H1 (cell line): ENCODE measurements around the gene CRHR2. TPM values are rescaled to one million over a fixed set of nuclear protein-coding genes. Genes with fewer than 3 reads are reported as not detected.

Experiments
- CTCF ChIA-PET: fragments of 300-600 bp; sonication (Branson Sonifier 250); formaldehyde crosslinking; loops from one replicate; lab custom pipeline; 2021; ENCODE audit not compliant: partially characterized antibody; lab: Charles Lee
- POLR2A ChIA-PET: fragments of 300-600 bp; sonication (Branson Sonifier 250); formaldehyde crosslinking; loops from one replicate; lab custom pipeline; 2021; ENCODE audit warnings: inconsistent platforms; ENCODE audit not compliant: partially characterized antibody; lab: Charles Lee
- DNase-seq, 2 experiments: peaks; one replicate each; pipeline versions ENCODE4 v3.0.0 to v3.0.0-alpha.2; 2010 to 2022; ENCODE audit warnings: low spot score in 2 of 2, low read depth in 1 of 2, mixed read lengths in 1 of 2
- FAIRE-seq: peaks from 2 replicates; lab custom pipeline; 2011; peaks lifted over from hg19 to GRCh38; lab: Jason Lieb, UNC
- H2AFZ ChIP-seq: 2 replicates; pipeline ENCODE4 v1.8.1; 2012; ENCODE audit warnings: low read length, inconsistent platforms
- H2AK5ac ChIP-seq: 2 replicates; pipeline ENCODE4 v1.6.1; 2013; ENCODE audit warnings: low read depth, low read length
- H2BK120ac ChIP-seq: replicated peaks from 2 replicates; pipeline ENCODE3; 2013; ENCODE audit warnings: low read depth, low read length, inconsistent platforms
- H2BK12ac ChIP-seq: 2 replicates; pipeline ENCODE4 v1.6.1; 2013; ENCODE audit warnings: low read depth, low read length
- H2BK15ac ChIP-seq: 2 replicates; pipeline ENCODE4 v1.6.1; 2013; ENCODE audit warnings: low read length
- H2BK20ac ChIP-seq: 2 replicates; pipeline ENCODE4 v1.6.1; 2013; ENCODE audit warnings: low read length
- H2BK5ac ChIP-seq: 2 replicates; pipeline ENCODE4 v1.6.1; 2013; ENCODE audit warnings: low read depth, low read length
- H3K14ac ChIP-seq: 2 replicates; pipeline ENCODE4 v1.6.1; 2013; ENCODE audit warnings: inconsistent platforms; ENCODE audit not compliant: insufficient read length
- H3K18ac ChIP-seq: 2 replicates; pipeline ENCODE4 v1.6.1; 2013; ENCODE audit warnings: low read length; ENCODE audit errors: extremely low read depth
- H3K23ac ChIP-seq: 2 replicates; pipeline ENCODE4 v1.6.1; 2013; ENCODE audit warnings: inconsistent platforms; ENCODE audit not compliant: insufficient read length
- H3K23me2 ChIP-seq: 2 replicates; pipeline ENCODE4 v1.6.1; 2013; ENCODE audit warnings: low read depth, low read length
- H3K27ac ChIP-seq: 2 replicates; pipeline ENCODE4 v1.6.1; 2011; ENCODE audit warnings: low read depth, low read length, inconsistent platforms
- H3K27me3 ChIP-seq, 4 experiments: replicated peaks in 1 of 4; 1 replicate in 1 of 4; 2 replicates in 3 of 4; pipeline versions ENCODE4 v1.6.1 to v1.8.1; 2011 to 2013; ENCODE audit warnings: low read length in 3 of 4, mild to moderate bottlenecking in 3 of 4, inconsistent platforms in 2 of 4, mixed read lengths in 2 of 4, moderate library complexity in 1 of 4; ENCODE audit not compliant: control insufficient read depth in 3 of 4, insufficient read depth in 3 of 4; ENCODE audit errors: extremely low read depth in 1 of 4
- H3K36me3 ChIP-seq, 4 experiments: 2 replicates each; pipeline versions ENCODE4 v1.6.1 to v1.8.1; 2011 to 2013; ENCODE audit warnings: mild to moderate bottlenecking in 4 of 4, low read length in 3 of 4, moderate library complexity in 2 of 4, control low read depth in 1 of 4, inconsistent platforms in 1 of 4; ENCODE audit not compliant: insufficient read depth in 4 of 4, control insufficient read depth in 2 of 4
- H3K4ac ChIP-seq: replicated peaks from 2 replicates; pipeline ENCODE3; 2013; ENCODE audit warnings: low read length, low read depth, mixed read lengths, inconsistent platforms; ENCODE audit not compliant: insufficient read length
- H3K4me1 ChIP-seq, 4 experiments: replicated peaks in 1 of 4; 1 replicate in 1 of 4; 2 replicates in 3 of 4; pipeline versions ENCODE4 v1.6.1 to v1.8.1; 2011 to 2013; ENCODE audit warnings: low read length in 3 of 4, inconsistent platforms in 2 of 4, mixed read lengths in 1 of 4; ENCODE audit not compliant: insufficient read depth in 4 of 4, control insufficient read depth in 3 of 4
- H3K4me2 ChIP-seq, 2 experiments: 2 replicates each; pipeline versions ENCODE4 v1.6.1 to v1.8.1; 2011 to 2013; ENCODE audit warnings: low read depth in 2 of 2, low read length in 2 of 2, control low read depth in 1 of 2, inconsistent platforms in 1 of 2, mild to moderate bottlenecking in 1 of 2; ENCODE audit not compliant: insufficient read depth in 1 of 2
- H3K4me3 ChIP-seq, 4 experiments: fragments of 200-600, 300-600 bp in 1 of 4; sonication (generic), shearing (Covaris generic), sonication (Bioruptor Twin) in 1 of 4; 2 replicates each; pipeline versions ENCODE4 v1.5.1 to v1.8.1; 2011 to 2016; ENCODE audit warnings: low read length in 4 of 4, low read depth in 3 of 4, control low read depth in 2 of 4, inconsistent platforms in 2 of 4, mild to moderate bottlenecking in 2 of 4, mixed read lengths in 1 of 4, moderate library complexity in 1 of 4; ENCODE audit not compliant: insufficient read depth in 2 of 4; ENCODE audit errors: extremely low read depth in 1 of 4
- H3K56ac ChIP-seq: replicated peaks from 2 replicates; pipeline ENCODE3; 2013; ENCODE audit warnings: low read depth, mild to moderate bottlenecking, mixed read lengths, low read length, inconsistent platforms; ENCODE audit not compliant: insufficient read length
- H3K79me1 ChIP-seq: 2 replicates; pipeline ENCODE4 v1.6.1; 2013; ENCODE audit warnings: low read depth, low read length, control low read depth
- H3K79me2 ChIP-seq, 2 experiments: 2 replicates each; pipeline versions ENCODE4 v1.6.1 to v1.8.1; 2012 to 2013; ENCODE audit warnings: low read length in 2 of 2, mild to moderate bottlenecking in 2 of 2, inconsistent platforms in 1 of 2; ENCODE audit not compliant: insufficient read depth in 2 of 2, control insufficient read depth in 1 of 2
- H3K9ac ChIP-seq, 4 experiments: replicated peaks in 1 of 4; 1 replicate in 1 of 4; 2 replicates in 3 of 4; pipeline versions ENCODE4 v1.6.1 to v1.8.1; 2011 to 2013; ENCODE audit warnings: low read depth in 3 of 4, low read length in 3 of 4, control low read depth in 2 of 4, mild to moderate bottlenecking in 2 of 4, moderate library complexity in 2 of 4, inconsistent platforms in 1 of 4; ENCODE audit errors: extremely low read depth in 1 of 4
- H3K9me3 ChIP-seq, 2 experiments: 2 replicates each; pipeline versions ENCODE4 v1.6.1 to v1.8.1; 2012 to 2013; ENCODE audit warnings: mild to moderate bottlenecking in 2 of 2, moderate library complexity in 2 of 2, control low read depth in 1 of 2, inconsistent platforms in 1 of 2, low read depth in 1 of 2, low read length in 1 of 2, mixed read lengths in 1 of 2; ENCODE audit not compliant: insufficient read depth in 2 of 2
- H4K20me1 ChIP-seq, 2 experiments: replicated peaks in 1 of 2; 2 replicates each; pipeline versions ENCODE3 to v1.8.1; 2011 to 2013; ENCODE audit warnings: inconsistent platforms in 2 of 2, low read length in 2 of 2, mild to moderate bottlenecking in 1 of 2; ENCODE audit not compliant: insufficient read depth in 2 of 2, control insufficient read depth in 1 of 2
- H4K5ac ChIP-seq: 2 replicates; pipeline ENCODE4 v1.6.1; 2013; ENCODE audit warnings: low read length, low read depth, mixed read lengths, inconsistent platforms; ENCODE audit not compliant: insufficient read length
- H4K8ac ChIP-seq: 2 replicates; pipeline ENCODE4 v1.8.0; 2013; ENCODE audit warnings: mild to moderate bottlenecking, moderate library complexity, low read length, inconsistent platforms; ENCODE audit not compliant: insufficient read depth; ENCODE audit errors: extremely low read depth
- H4K91ac ChIP-seq: replicated peaks from 2 replicates; pipeline ENCODE3; 2013; ENCODE audit warnings: low read length, mixed read lengths, inconsistent platforms; ENCODE audit not compliant: insufficient read length
- ATF2 ChIP-seq: IDR thresholded peaks from 2 replicates; pipeline ENCODE4 v1.6.1; 2012; ENCODE audit warnings: low read length, inconsistent platforms
- BCL11A ChIP-seq, 2 experiments: IDR thresholded peaks; one replicate each; pipeline ENCODE4 v1.6.1; 2011; ENCODE audit warnings: low read depth in 2 of 2, low read length in 2 of 2, mild to moderate bottlenecking in 2 of 2
- CTBP2 ChIP-seq: IDR thresholded peaks from 2 replicates; pipeline ENCODE4 v1.7.0; 2011; ENCODE audit warnings: borderline replicate concordance, mild to moderate bottlenecking, moderate library complexity, mixed read lengths, low read length; ENCODE audit not compliant: insufficient read depth, insufficient read length
- E2F6 ChIP-seq: IDR thresholded peaks from 2 replicates; pipeline ENCODE4 v1.6.1; 2012; ENCODE audit warnings: inconsistent platforms
- FOSL1 ChIP-seq: IDR thresholded peaks from 2 replicates; pipeline ENCODE4 v1.6.1; 2011; ENCODE audit warnings: mild to moderate bottlenecking, low read depth, low read length, moderate library complexity; ENCODE audit not compliant: insufficient read depth
- GTF2F1 ChIP-seq: IDR thresholded peaks from 2 replicates; pipeline ENCODE4 v1.6.1; 2012; ENCODE audit warnings: low read depth, low read length, improper control_type of control experiment, borderline replicate concordance
- NANOG ChIP-seq: IDR thresholded peaks from 2 replicates; pipeline ENCODE4 v1.6.1; 2011; ENCODE audit warnings: low read length, low read depth, mild to moderate bottlenecking, inconsistent platforms; ENCODE audit not compliant: insufficient read depth, poor library complexity, severe bottlenecking
- RNF2 ChIP-seq: fragments of 200-900, 300-1000 bp; sonication (generic); IDR thresholded peaks from 2 replicates; pipeline ENCODE4 v1.7.1; 2016; ENCODE audit warnings: borderline replicate concordance, low read depth, mild to moderate bottlenecking, antibody characterized with exemption, low read length; ENCODE audit not compliant: poor library complexity, severe bottlenecking; ENCODE audit errors: missing control alignments
- TAF1 ChIP-seq: IDR thresholded peaks from 2 replicates; pipeline ENCODE4 v1.6.1; 2011; ENCODE audit warnings: mild to moderate bottlenecking, low read depth, low read length
- WGBS, 2 experiments: shearing (Covaris generic) in 1 of 2; methylation state at CpG; one replicate each; pipeline versions ENCODE4 v1.1.6 to v1.1.7; 2013 to 2015; ENCODE audit warnings: low lambda C conversion rate in 2 of 2, mixed read lengths in 2 of 2, inconsistent platforms in 1 of 2, low coverage in 1 of 2, missing lambda C conversion rate in 1 of 2; ENCODE audit not compliant: insufficient replicate concordance in 2 of 2, insufficient coverage in 1 of 2, insufficient read length in 1 of 2; ENCODE audit errors: extremely low coverage in 1 of 2, missing lambda C conversion rate in 1 of 2; 5-methylcytosine and 5-hydroxymethylcytosine counted together
- polyA plus RNA-seq, 7 experiments: library from polyadenylated mRNA; depleted of rRNA in 3 of 7; stranded (reverse) in 5 of 7; unstranded in 2 of 7; fragments of >200 nt in 5 of 7; fragments of 200-250 nt in 2 of 7; gene quantifications; 1 replicate in 5 of 7; 2 replicates in 1 of 7; 4 replicates in 1 of 7; pipeline versions ENCODE4 v1.2.1 to v1.2.3, GENCODE V29; 2011 to 2013; ENCODE audit warnings: missing spikeins in 2 of 7, mixed read lengths in 2 of 7
- total RNA-seq: library from RNA; stranded (reverse); fragmentation: NEBNext Ultra II Directional; extraction: Animal tissue kit (Norgen Biotek cat#: 25700); gene quantifications from 2 replicates; pipeline ENCODE4 v1.2.1, GENCODE V29; 2021

The CRHR2 gene
- total and polyA plus RNA-seq, 2 of the 8 experiments (the other 6 are each of a cell fraction or from before 2014, with no cell fraction given): 0.37 to 1.3 TPM

GRCh38 chr7:30703756-30704155 is 21.5 kb upstream of the CRHR2 start:
- DNase-seq (no peak), FAIRE-seq (no peak)
- Histone ChIP-seq H3K9me3 (no peaks in the 10 kb centered on the region), H3K4me2 (no peak overlapping the region), H3K79me2 (no peaks in the 10 kb centered on the region), H4K5ac (no peak overlapping the region), H4K91ac (no peak overlapping the region), H2AK5ac (no peak overlapping the region), H3K9ac (no peak overlapping the region), H3K4me3 (no peak overlapping the region), H2BK15ac (no peak overlapping the region), H4K8ac (no peak overlapping the region), H2AFZ (no peak overlapping the region), H3K14ac (no peak overlapping the region), H2BK20ac (no peak overlapping the region), H3K23ac (no peak overlapping the region), H2BK120ac (no peak overlapping the region), H3K23me2 (no peaks in the 10 kb centered on the region), H2BK5ac (no peak overlapping the region), H3K4me1 (peaks cover 0 to 13% (median 8%) of the 10 kb centered on the region in 4 experiments; a peak in 6 of 7 replicates), H2BK12ac (no peak overlapping the region), H3K79me1 (no peaks in the 10 kb centered on the region), H3K56ac (no peak overlapping the region), H4K20me1 (no peaks in the 10 kb centered on the region), H3K27ac (no peak overlapping the region), H3K4ac (no peak overlapping the region), H3K27me3 (no peaks in the 10 kb centered on the region; a peak in 1 of 7 replicates), H3K36me3 (no peaks in the 10 kb centered on the region), H3K18ac (no peak overlapping the region)
- 94% methylated on average over 4 of the region's 4 CpGs; no CpG with 5 or more reads in 1 of the 2 experiments for WGBS, 2 experiments
- POLR2A ChIA-PET: interaction anchor here (1.1 kb wide), 1 partner anchor 9 kb away, joined by 3 read pairs; no protein-coding TSS in a partner anchor
- CTCF ChIA-PET: interaction anchor here (1.0 to 9.9 kb wide), 9 partner anchors 12 to 95 kb away, joined by 3 to 162 read pairs (median 11); partner anchors contain the start of gene CRHR2
- TF ChIP-seq NANOG (no peak), CTBP2 (no peak), TAF1 (no peak), GTF2F1 (no peak), E2F6 (no peak), ATF2 (no peak), RNF2 (no peak), FOSL1 (no peak), BCL11A (IDR thresholded peaks at IDR 0.05; ENCODE audit: low read depth in 2 of 2, low read length in 2 of 2) (no peak)
